ENCODE results near the gene USP21.

- TF ChIP-seq EZH2 (IDR thresholded peaks at IDR 0.05) (no peak), POLR2AphosphoS5 (IDR thresholded peaks at IDR 0.05; ENCODE audit: borderline replicate concordance, low read depth, low read length) (no peak)
These were observed 55.1 kb downstream of the USP21 start for GRCh38 chr1:161214369-161214768.
